NCI-H1417 (cell line): ENCODE measurements around the gene LIN54.

Experiments
- DNase-seq, 3 experiments: peaks; one replicate each; lab custom pipeline; 2025; lab: John Stamatoyannopoulos, UW

LIN54 gene

DNA sequence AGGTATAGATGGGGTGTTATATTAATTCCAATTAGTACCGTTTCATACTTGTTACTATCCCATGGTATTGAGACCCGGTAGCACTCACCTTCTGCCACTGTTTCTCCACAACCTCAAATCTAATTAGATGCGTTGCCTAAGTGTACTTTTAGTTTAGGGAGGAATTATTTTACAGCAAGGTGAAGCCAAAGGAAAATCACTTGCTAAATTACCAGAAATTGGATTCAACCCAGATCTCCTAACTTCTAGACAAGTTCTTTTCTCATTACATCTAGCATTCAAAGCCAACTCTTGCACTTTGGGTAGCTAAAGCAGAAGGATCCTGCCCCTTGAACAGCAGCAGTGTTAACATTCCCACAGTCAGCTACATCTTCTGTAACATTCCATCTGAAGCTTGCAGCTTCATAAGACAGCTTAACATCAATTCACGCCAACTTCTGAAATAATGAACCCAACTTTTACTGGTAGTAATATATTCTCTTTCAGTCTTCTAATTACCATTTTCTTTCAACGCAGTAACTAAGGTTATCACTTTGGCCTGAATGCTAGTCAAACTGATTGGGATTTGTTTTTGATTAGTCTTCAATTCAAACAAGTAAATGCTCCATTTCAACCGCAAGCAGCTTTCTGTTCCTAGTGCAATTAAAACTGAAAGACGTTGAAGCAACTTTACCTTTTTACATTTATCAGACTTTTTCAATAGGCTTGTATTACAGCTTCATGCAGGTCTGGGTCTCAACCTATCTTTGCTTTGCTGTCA is 118.7 kb downstream of the LIN54 start:
- DNase-seq: peak in 1 of 3 experiments; percentile 37

DNA sequence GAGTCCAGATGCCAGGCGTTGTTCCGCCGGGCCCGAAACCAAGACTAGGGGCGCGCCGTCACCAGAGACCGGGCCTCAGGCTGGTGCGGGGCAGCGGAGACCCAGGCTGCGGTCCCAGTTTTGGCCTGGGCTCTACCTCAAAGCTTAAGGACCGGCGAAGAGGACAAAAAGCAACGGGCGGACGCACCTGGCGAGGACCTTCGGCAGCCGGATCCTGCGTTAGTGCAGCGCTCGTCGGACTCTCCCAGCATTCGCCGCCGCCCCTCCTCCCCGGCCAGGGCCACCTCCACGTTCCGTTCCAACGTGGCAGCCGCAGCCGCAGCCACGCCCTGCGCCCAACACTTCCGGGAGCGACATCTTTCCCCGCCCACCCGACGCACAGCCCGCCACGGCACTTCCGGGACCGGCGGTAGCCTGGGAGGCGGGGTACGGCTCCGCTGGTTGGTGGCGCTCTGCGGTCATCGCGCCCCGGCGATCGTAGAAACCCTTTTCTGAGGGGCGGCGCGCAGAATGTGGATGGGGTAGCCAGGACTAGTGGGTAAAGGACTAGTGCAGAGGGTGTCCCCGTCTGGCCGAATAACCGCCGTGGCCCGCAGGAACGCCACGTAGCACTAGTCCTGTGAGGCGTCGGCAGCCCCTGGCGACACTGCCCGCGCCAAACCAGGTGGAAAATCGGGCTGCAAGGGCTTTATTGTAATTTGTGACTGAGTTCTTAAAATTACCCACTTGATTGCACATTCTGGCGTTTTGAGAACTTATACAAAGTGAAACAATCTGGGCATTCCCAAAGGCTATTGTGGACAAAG is 119.5 kb downstream of the LIN54 start, which contains the start of gene SEC31A:
SEC31A (minus strand) TSS at position 253 of the 806 bp plus-strand sequence. CDS start 9,217 bp downstream, outside the sequence.
- peak; percentile 96 to 98 (median 97) for DNase-seq

DNA sequence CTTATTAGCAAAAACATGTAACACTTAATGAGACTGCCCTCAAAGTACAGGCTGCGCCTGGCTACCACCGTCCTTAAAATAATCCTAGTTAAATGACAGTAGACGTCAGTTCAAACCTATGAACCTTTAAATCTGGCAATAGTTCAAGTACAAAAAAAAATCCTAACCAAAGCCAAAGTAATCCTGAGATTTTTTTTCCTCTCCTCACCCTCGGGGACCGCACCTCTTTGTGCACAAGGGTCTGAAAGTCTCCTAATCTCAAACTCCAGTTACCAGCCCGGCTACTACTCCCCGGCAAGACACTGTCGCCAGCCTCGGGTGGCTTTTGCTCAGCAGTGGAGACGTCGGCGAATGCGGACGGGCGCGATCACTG is 120.1 kb downstream of the LIN54 start:
- DNase-seq: no peak

DNA sequence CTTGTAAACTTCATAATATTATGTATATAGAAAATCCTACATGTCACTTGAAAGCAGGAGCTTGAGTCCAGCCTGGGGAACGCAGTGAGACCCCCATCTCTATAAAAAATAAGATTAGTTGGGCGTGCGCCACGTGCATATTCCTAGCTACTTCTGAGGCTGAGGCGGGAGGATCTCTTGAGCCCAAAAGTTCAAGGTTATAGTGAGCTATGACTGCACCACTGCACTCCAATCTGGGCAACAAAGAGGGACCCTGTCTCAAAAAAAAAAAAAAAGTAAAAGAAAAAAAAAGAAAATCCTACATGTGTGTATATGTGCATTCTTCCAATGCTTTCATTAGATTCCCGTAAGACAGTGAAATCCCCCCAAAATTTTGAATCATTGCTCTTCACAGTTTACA is 121.3 kb downstream of the LIN54 start:
- DNase-seq: no peak

DNA sequence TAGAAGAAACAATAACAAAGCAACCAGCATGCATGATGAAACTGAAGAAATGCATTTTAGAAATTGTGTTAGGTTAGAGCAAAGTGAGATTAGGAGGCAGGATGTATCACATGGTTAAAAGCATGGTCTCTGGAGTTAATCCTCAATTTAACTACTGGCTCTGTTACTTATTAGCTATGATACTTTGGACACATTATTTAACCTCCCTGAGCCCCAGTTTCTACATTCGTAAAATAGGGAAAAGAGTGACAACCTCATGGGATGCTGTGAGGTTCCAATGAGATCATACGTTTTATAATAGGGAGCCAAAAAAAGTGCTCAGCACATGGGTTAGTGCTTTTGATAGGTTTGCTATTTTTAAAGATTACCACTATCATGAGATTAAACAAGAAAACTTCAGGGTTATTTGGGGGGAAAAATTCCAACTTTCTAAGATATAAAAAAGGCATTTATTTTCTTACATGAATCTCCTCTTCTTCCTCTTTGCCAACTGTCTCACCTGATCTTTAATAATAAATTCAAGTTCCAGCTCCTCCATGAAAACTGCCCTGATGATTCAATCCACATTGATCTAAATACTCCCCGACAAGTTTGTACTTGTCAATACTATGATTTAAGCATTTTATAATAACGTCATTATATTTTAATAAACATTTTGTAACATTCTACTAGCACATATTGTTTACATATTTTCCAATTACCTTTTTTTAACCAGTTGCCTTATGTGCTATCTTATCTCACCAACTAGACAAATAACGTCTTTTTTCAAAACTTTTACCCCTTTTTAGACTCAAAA is 124.3 kb downstream of the LIN54 start:
- DNase-seq: no peak

DNA sequence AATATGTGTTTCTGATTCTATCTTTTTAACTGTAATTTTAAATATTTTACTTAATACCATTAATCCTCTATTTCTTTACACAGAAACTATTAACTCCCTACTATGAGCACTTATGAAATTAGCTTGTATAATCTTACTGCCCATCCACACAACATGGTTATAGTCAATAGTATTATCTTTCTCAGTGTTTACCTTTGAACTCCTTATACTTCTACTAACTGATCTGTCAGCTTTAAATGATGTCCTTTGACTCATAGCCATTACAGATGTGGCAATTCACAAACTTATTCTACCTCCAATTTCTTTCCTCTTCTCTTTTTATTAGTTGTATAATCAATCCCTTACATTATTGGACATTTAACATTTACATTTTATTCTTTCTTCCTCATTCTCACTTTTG is 125.2 kb downstream of the LIN54 start:
- DNase-seq: no peak
